GM18873 (cell line): Measurements from ENCODE around the gene NUP188.
"Not testable (repeated sequence)": the region's sequence is repeated elsewhere in the genome, so short reads cannot be mapped to it uniquely, and the experiment has no call there.

ENCODE experiments used
- ATAC-seq: cut with Tn5 transposase; IDR thresholded peaks from one replicate; pipeline ENCODE4 v1.9.1; 2021; ENCODE audit warnings: mild to moderate bottlenecking, moderate library complexity, moderate number of reproducible peaks; ENCODE audit not compliant: unreplicated experiment, low FRiP score

Gene NUP188

DNA sequence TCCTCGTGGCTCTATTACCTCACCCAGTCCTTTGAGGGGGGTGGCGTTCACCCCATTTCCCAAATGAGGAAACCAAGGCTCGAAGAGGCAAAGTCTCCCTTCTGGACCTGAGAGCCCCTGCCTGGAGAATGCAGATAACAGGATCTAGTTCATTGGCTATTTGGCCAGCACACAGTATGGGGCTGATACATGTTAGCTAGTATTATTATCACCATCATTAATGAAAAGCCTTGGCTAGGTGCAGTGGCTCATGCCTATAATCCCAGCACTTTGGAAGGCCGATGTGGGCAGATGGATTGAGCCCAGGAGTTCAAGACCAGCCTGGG, 76.4 kb downstream of the NUP188 start:
- ATAC-seq, result no peak

DNA sequence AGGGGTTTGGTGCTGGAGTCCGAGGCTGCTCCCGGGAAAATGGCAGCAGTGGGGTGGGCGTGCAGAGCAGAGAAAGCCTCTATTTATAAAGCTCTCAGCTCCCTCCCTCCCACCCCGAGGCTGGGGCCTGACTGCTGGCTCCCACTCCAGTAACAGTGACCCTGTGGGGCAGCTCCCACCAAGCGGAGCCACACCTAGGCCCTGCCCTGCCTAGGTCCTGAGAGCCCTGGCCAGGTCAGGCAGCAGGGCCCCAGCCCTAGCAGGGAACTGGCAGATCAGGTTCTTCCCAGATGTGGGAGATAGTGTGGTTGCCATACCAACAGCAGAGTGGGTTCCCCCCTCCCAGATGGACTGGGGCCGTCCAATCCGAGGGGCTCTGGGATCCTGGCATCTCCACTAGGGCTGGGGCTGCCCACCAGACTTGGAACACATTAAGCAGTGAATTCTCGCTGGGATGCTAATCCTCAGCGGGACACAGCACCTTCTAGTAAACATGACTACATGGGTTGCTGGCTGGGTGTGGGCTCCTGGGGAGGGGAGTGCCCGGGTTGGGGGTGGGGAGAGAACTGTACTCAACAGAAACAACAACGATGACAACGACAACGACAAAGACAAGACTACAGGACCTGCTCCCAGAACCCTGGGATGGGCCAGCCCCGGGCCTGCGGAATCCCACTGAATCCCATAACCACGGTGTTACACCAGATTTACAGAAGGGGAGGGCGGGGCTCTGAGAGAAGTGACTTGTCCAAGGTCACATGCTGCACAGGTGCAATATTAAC, 79.1 kb downstream of the NUP188 start:
- no peak for ATAC-seq

DNA sequence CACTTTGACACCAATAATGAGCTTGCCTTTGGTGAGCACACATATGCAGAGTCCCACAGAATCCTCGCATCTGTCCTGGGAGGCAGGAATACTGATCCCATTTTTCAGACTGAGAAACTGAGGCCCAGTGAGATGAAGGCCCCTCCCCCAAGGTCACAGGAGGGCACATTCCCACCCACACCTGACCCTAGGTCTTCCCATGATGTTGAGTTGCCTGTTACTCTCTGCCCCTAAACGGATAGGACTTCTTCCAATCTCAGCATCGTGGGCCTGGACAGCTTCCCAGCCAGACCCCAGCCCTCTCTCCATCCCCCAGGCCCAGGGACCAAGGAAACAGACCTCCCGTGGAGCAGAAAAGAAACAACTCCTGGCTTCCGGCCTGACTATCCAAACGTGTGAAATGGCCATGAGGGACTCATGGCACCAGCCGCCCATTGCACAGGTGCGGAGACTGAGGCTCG, 79.8 kb downstream of the NUP188 start:
- ATAC-seq, result no peak

DNA sequence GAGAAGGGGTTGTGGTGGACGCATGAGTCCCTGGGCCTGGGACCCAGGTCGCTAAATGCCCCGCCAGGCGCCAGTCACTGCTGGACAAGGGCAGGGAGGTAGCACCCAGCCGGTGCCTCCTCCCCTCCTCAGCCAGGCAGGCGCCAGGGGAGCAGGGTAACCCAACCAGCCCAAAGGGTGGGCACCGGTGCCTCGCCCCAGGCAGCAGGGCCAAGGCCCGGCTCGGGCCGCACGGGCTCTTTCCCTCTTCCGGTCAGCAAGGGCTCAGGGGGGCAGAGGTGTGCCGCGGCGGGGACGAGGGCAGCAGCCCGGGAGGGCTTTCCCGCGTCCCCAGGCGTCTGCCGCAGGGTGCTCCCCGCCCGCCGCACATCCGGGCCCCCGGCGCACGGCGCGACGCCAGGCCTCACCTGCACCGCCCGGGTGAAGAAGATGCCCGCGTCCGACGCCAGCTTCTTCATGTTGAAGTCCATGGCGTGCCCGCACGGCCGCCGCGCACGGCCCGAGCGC, 80.2 kb downstream of the NUP188 start:
- peak; percentile 33 for ATAC-seq

DNA sequence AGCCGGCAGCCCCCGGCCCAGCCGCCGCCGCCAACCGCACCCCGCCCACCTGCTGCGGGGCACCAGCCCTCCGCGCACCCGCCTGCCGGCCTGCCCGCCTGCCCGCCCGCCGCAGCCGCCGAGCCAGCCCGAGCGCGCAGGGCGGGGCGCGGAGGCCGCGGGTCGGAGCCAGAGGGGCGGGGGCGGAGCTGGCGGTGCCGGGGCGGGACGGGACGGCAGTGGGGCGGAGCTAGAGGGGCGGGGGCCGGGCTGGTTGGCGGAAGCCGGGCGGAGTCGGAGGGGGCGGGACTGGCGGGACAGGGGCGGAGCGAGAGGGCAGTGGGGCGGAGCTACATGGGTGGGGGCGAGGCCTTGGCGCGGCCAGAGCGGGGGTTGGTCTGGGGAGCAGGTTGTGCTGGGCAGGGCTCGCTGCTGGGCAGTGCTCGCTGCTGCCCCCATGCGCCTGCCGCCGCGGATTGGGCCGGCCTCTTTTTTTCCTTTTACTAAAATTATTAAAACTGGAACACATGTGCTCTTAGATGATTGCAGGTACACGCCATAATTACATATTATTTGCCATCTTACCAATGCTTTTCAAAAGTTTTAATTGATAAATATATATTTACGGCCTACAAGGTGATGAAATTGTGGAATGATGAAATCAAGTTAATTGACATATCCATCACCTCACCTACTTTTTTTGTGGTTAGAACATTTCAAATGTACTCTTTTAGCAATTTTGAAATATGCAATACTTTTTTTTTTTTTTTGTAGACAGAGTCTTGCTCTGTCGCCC, 80.9 kb downstream of the NUP188 start, which contains the start of gene SH3GLB2:
SH3GLB2 (minus strand) TSS at position 140 of the 775 bp plus-strand sequence. CDS start 177 bp downstream, outside the sequence.
- ATAC-seq, result peak; percentile 42

DNA sequence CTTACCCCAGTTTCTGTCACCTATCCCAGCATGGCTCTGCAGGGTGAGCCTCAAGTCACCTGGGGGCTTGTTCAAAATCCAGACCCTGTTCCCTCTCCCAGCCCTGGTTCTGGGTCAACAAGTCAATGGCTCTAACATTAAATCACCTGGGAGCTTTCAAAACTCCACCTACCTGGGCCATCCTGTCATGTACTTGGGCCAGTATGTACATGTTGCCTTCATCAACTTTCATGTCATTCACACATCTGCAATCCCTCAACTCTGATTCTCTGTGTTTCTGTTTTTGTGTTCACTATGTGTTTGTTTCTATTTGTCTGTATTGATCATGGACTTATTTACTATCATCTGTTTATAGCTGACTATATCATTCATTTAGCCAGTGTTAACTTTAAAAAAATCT, 82.7 kb downstream of the NUP188 start:
- ATAC-seq, result no peak

DNA sequence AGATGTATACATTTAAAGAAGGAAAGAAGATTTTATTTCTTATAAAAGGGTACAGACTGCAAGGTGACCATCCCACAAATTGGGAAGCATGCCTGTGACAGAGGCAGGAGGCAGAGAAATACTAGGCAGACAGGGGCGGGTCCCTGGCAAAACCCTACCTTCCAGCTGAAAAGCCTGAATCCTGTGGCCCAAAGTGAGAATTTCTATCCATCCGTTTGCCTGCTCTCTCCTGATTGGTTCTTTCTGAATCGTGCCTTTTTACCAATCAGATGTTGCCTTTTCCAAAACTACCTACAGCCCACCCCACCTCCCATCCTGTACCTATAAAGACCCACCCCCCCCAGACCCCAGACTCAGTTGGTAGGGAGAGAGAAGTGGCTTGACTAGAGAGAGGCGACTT, 84.0 kb downstream of the NUP188 start:
- ATAC-seq, result no peak

DNA sequence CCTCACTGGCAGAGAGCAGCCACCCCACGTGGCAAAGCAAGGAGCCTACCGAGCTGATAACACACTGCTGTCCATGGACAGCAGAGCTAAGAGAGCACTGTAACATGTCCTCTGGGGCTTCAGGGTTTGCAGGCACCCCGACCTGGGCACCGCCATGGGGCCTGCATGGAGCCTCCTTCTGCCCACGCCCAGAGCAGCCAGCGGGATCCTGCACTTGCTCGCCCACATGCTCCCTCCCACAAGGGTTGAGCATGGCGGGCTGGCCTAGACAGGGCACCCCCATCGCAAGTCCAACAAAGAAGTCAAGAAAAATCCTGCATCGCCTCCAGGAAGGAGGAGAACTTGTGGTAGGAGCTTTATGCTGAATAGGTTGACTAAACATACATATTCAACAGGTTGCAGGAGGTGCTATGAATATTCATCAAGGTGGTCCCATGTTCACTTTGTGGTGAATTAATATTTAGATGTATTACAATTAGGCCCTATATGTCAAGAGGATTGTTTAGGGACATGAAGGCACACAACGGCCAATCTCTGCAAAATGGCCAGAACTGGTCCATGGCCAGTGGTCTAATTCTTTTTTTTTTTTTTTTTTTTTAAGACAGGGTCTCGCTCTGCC, 85.2 kb downstream of the NUP188 start:
- ATAC-seq, result no peak

DNA sequence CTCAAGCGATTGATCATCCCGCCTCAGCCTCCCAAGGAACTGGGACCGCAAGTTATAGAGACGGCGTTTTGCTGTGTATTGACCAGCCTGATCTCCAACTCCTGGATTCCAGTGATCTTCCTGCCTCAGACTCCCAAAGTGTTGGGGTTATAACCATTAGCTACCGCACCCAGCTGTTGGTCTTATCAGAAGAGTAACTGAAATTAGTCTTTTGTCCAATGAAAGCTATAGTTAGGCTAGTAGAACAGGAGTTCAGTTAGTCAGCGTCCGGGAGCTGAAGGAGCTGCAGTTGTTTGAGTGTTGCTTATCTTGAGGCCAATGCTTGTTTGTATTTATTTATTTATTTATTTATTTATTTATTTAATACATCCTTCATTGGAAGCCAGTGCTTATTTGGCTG, 85.7 kb downstream of the NUP188 start:
- ATAC-seq, result no peak

DNA sequence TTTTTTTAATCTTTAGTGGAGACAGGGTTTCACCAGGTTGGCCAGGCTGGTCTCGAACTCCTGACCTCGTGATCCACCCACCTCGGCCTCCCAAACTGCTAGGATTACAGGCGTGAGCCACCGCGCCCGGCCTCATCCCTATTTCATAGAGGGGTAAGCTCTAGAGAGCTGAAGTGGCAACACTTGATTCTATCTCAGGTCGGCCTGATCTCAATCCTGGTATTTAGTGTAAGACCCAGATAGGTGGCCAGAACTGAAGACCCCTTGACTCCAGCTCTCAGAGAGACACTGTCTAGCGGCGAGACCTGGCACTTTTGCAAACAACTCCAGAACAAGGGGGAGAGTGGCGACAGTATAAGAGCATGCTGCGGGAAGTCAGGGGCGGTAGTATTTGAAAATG, 88.3 kb downstream of the NUP188 start:
- not testable (repeated sequence) for ATAC-seq

DNA sequence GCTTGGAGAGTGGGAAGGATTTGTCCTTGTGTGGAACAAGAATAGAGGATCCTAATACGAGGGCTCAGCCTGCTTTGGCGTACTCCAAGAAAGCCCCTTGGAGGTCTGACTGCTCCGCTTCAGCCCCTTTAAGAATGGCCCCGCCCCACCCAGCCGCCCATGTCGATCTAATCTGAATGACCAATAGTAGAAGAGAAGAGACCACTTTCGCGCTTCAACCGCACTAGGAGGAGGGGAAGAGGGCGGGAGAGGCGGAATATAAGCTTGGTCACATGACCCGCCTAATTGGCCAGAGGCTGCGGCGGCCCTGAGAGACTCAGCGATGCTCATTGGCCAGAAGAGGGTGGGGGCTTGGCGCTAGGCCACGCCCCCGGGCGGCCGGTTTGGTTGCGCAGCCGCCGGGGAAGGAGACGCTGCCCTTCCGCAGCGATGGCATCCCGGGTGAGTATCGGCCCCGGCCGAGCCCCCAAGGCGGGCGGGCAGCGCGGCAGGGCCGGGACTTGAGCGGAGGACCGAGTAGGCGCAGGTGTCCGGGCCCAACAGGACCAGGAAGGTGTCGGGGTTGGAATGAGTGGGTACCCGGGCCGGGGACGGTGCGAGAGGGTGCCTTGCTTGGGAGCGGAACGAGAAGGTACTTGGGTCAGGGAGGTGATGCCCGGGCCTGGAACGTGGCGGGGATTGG, 88.9 kb downstream of the NUP188 start, which contains the start of gene MIGA2:
MIGA2 (plus strand) TSS at position 386 of the 682 bp plus-strand sequence. CDS start 3,969 bp downstream, outside the sequence.
- peak; percentile 91 for ATAC-seq

DNA sequence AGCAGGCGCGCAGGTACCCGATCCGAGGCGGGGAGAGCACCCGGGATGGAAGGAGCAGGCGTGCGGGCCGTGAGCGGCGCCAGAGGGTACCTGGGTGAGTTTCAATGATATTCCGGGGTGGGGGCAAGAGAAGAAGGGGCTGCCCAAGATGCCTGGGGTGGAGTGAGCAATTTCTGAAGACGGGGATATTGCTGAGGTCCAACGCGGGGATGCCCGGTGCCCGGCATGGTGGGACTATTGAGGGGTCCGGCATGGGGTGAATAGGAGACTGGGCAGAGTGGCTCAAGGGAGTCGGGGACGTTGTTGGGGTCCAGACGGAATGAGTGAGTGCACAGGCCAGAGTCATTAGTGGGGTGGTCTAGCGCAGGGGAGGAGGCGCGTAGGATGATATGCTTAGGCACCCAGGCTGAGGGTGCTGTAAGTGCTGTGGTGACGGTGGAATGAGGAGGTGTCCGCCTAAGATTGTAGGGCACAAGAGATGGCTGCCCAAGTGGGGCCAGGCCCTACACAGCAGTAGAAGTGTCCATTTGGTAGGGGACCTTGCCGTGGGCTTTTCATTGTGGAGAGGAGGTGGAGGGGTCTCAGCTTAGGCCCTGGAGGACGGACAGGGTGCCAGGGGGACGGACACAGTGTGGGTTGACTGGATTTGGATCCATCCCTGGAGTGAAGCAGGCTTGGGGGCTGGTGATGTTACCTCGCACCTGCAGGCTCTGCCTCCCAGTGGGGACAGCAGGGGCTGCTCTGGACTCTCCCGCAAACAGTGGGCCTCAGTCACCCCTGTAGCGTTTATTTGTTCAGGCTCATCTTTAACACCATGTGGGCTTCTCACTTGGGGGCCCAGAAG, 89.6 kb downstream of the NUP188 start:
- no peak for ATAC-seq

DNA sequence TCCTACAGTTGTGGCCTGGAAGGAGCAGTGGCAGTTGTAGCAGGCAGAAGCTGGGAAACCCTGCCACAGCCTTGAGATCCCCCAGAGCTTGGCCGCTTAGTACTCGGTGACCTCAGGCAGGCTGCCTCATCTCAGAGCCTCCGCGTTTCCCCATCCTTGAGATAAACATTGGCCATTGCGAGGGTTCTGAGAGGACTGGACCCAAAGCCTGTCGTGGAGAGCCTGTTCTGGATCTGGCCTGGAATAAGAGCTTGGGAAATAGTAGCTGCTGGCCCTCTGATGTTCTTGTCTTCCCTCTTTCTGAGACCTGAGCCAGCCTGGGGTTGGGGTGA, 90.2 kb downstream of the NUP188 start:
- no peak for ATAC-seq

DNA sequence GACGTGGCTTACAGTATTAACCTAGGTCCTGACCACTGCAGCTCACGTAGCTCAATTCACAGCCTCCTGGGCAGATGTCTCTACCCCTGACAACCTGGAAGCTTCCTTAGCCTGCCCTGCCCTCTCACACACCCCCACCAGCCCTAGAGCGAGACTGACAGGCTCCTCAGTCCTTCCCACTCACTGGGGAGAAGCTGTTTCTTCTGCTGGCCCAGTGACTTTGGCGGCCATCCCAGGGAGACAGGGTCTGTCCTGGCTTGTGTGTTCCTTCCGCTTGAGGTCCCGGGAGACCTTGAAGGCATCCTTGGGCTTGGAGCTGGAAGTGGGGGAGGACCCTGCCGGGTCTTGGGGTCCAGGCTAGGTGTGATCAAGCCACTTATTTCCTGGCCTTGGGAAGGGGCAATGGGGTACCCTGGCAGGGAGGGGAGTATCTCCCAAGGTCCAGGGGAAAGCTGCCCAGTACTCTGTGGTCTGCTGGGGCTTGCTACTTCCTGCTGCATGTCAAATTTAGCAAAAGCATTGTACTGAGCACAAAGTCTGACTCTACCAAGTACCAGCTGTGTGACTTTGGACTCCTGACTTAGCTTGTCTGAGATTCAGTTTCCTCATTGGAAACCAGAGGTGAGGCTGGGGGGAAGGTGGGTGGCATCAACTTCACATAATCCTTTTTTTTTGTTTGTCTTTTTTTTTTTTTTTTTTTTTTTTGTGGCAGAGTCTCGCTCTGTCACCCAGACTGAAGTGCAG, 90.8 kb downstream of the NUP188 start:
- no peak for ATAC-seq

DNA sequence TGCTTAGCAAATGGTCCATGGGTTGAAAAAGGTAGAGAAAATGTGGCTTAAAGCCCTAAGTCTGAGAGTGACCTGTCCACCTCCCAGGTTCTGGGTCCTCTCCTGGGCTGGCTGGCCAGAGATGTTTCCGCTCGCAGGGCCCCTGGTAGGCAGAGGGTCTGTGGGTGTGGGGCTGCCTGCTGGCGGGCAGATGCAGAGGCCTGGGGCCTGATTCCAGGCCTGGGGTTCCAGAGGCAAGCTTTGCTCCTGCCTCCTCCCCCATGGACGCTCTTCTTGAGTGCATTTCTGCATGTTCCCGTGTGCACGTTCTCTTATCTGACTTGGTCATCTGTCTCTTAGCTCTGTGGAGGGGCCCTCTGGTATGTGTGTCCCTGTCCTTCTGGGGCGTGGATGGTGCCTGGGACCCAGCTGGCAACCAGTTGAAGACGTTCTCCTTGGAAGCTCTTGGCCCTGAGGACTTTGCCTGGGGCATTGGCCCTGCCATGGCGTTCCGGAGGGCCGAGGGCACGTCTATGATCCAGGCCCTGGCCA, 92.7 kb downstream of the NUP188 start:
- ATAC-seq, result no peak

DNA sequence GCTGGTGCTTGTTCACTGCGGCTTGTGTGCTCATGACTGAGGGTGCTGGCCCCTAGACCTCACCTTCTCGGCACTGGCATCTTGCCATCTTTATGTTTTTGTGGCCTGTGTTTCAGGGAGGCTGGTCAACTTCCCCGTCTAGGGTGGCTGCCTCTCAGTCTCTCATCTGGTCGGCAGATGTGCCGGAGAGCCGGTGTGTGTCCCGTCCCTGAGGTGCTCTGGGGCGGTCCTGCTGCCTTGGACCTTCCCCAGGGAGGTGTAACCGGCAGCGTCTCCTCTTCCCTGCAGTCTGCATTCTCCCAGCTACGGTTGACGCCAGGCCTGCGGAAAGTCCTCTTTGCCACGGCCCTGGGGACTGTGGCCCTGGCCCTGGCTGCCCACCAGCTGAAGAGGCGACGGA, 94.5 kb downstream of the NUP188 start:
- no peak for ATAC-seq

DNA sequence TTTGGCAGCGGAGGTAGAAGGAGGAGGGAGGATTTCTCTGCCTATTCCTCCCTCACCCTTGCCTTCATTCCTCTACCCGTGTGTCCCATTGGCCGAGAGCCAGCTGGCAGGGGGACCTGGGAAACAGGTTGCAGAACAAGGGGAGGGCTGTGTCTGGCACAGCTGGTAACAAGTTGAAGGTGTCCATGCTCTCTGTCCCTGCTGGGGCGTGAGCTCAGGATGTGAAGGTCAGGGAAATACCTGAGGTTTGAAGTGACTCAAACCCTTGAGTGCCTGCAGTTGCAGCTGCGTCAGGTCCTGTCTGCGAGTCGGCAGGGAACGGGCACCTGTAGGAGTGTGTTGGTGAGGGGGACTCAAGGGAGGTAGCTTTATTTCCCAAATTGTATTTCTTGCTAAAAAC, 105.1 kb downstream of the NUP188 start:
- no peak for ATAC-seq

DNA sequence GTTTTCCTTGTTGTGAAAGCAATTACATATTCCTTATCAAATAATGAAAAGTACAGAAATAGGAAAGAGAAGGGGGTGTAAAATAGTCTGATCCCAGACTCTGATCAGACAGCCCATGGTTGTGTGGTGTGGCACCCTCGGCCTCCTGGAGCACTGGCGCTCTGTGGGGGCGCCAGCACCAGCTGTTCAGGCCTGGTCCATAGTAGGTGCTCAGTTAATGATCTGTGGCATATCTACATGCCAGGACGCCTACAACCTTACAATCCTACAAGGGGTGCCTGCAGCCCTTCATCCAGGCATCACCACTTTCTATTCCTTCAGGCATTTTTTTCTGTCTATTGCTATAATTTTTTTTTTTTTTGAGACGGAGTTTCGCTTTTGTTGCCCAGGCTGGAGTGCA, 105.5 kb downstream of the NUP188 start:
- ATAC-seq, result no peak
